ENCODE measurements around the gene FTSJ3.

Gene FTSJ3

GRCh38 chr17:63837962-63838600 lies 10.6 kb upstream of the FTSJ3 start:
- Histone ChIP-seq H3K27me3 (replicated peaks in 2 of 5; ENCODE audit: control insufficient read depth in 4 of 5, insufficient read depth in 5 of 5, low read length in 4 of 5) (no peaks in the 10 kb centered on the region), H3K4me1 (ENCODE audit: control extremely low read depth in 1 of 4, control insufficient read depth in 4 of 4, insufficient read depth in 4 of 4, low read length in 3 of 4) (peaks cover 9 to 51% (median 45%) of the 10 kb centered on the region in 4 experiments), H3K9me3 (ENCODE audit: control extremely low read depth in 1 of 5, control insufficient read depth in 4 of 5, insufficient read depth in 2 of 5, low read depth in 1 of 5, low read length in 4 of 5) (no peaks in the 10 kb centered on the region), H3K27ac (ENCODE audit: insufficient read depth in 1 of 2, low read depth in 1 of 2, low read length in 2 of 2, poor library complexity in 1 of 2, severe bottlenecking in 2 of 2) (no peak overlapping the region), H3K36me3 (ENCODE audit: control insufficient read depth in 4 of 4, insufficient read depth in 4 of 4, low read length in 3 of 4) (peaks cover 0 to 47% (median 33%) of the 10 kb centered on the region in 4 experiments), H3K4me3 (ENCODE audit: control insufficient read depth in 1 of 7, extremely low read depth in 1 of 7, insufficient read depth in 4 of 7, low read depth in 2 of 7, low read length in 6 of 7) (no peak overlapping the region)
- WGBS (ENCODE audit: insufficient coverage), result 80% methylated on average over 2 of the region's 5 CpGs
- CTCF ChIA-PET, result interaction anchor here (0.5 to 6.1 kb wide), 7 partner anchors 8 to 87 kb away, joined by 3 to 51 read pairs (median 3); partner anchors contain the start of gene FTSJ3
- no peak for DNase-seq
- POLR2A ChIA-PET, result interaction anchor here (0.5 kb wide), 1 partner anchor 34 kb away, joined by 3 read pairs; no protein-coding TSS in a partner anchor

GRCh38 chr17:63837480-63837879 lies 10.0 kb upstream of the FTSJ3 start:
- CTCF ChIA-PET, result interaction anchor here (0.6 to 6.1 kb wide), 3 partner anchors 7 to 249 kb away, joined by 3 to 51 read pairs (median 6); partner anchors contain the start of gene FTSJ3
- no peak overlapping the region for H3K27ac ChIP-seq (ENCODE audit: insufficient read depth in 1 of 2, low read depth in 1 of 2, low read length in 2 of 2, poor library complexity in 1 of 2, severe bottlenecking in 2 of 2)
- POLR2A ChIA-PET, result no interaction called here
- no peaks in the 10 kb centered on the region for H3K9me3 ChIP-seq (ENCODE audit: control extremely low read depth in 1 of 5, control insufficient read depth in 4 of 5, insufficient read depth in 2 of 5, low read depth in 1 of 5, low read length in 4 of 5)
- DNase-seq, result no peak
- 91% methylated on average over 11 of the region's 12 CpGs for WGBS (ENCODE audit: insufficient coverage)
- H3K36me3 ChIP-seq (ENCODE audit: control insufficient read depth in 4 of 4, insufficient read depth in 4 of 4, low read length in 3 of 4), result peaks cover 0 to 53% (median 37%) of the 10 kb centered on the region in 4 experiments
- H3K4me1 ChIP-seq (ENCODE audit: control extremely low read depth in 1 of 4, control insufficient read depth in 4 of 4, insufficient read depth in 4 of 4, low read length in 3 of 4), result peaks cover 9 to 51% (median 45%) of the 10 kb centered on the region in 4 experiments
- H3K27me3 ChIP-seq (replicated peaks in 2 of 5; ENCODE audit: control insufficient read depth in 4 of 5, insufficient read depth in 5 of 5, low read length in 4 of 5), result no peaks in the 10 kb centered on the region
- no peak overlapping the region for H3K4me3 ChIP-seq (ENCODE audit: control insufficient read depth in 1 of 7, extremely low read depth in 1 of 7, insufficient read depth in 4 of 7, low read depth in 2 of 7, low read length in 6 of 7)

GRCh38 chr17:63836811-63837210 lies 9.3 kb upstream of the FTSJ3 start:
- Histone ChIP-seq H3K27ac (ENCODE audit: insufficient read depth in 1 of 2, low read depth in 1 of 2, low read length in 2 of 2, poor library complexity in 1 of 2, severe bottlenecking in 2 of 2) (no peak overlapping the region), H3K4me3 (ENCODE audit: control insufficient read depth in 1 of 7, extremely low read depth in 1 of 7, insufficient read depth in 4 of 7, low read depth in 2 of 7, low read length in 6 of 7) (no peak overlapping the region), H3K27me3 (replicated peaks in 2 of 5; ENCODE audit: control insufficient read depth in 4 of 5, insufficient read depth in 5 of 5, low read length in 4 of 5) (no peaks in the 10 kb centered on the region), H3K36me3 (ENCODE audit: control insufficient read depth in 4 of 4, insufficient read depth in 4 of 4, low read length in 3 of 4) (peaks cover 0 to 60% (median 42%) of the 10 kb centered on the region in 4 experiments), H3K4me1 (ENCODE audit: control extremely low read depth in 1 of 4, control insufficient read depth in 4 of 4, insufficient read depth in 4 of 4, low read length in 3 of 4) (peaks cover 9 to 54% (median 45%) of the 10 kb centered on the region in 4 experiments), H3K9me3 (ENCODE audit: control extremely low read depth in 1 of 5, control insufficient read depth in 4 of 5, insufficient read depth in 2 of 5, low read depth in 1 of 5, low read length in 4 of 5) (no peaks in the 10 kb centered on the region)
- 98% methylated on average over 7 of the region's 7 CpGs for WGBS (ENCODE audit: insufficient coverage)
- ChIA-PET CTCF (interaction anchor here (0.6 to 6.1 kb wide), 4 partner anchors 6 to 250 kb away, joined by 3 to 51 read pairs (median 5); partner anchors contain the start of gene FTSJ3), POLR2A (no interaction called here)
- no peak for DNase-seq

GRCh38 chr17:63835167-63835720 lies 7.8 kb upstream of the FTSJ3 start:
- Histone ChIP-seq H3K27ac (ENCODE audit: insufficient read depth in 1 of 2, low read depth in 1 of 2, low read length in 2 of 2, poor library complexity in 1 of 2, severe bottlenecking in 2 of 2) (no peak overlapping the region), H3K27me3 (replicated peaks in 2 of 5; ENCODE audit: control insufficient read depth in 4 of 5, insufficient read depth in 5 of 5, low read length in 4 of 5) (no peaks in the 10 kb centered on the region), H3K36me3 (ENCODE audit: control insufficient read depth in 4 of 4, insufficient read depth in 4 of 4, low read length in 3 of 4) (peaks cover under 1 to 75% (median 53%) of the 10 kb centered on the region in 4 experiments), H3K4me1 (ENCODE audit: control extremely low read depth in 1 of 4, control insufficient read depth in 4 of 4, insufficient read depth in 4 of 4, low read length in 3 of 4) (peaks cover 3 to 49% (median 40%) of the 10 kb centered on the region in 4 experiments), H3K4me3 (ENCODE audit: control insufficient read depth in 1 of 7, extremely low read depth in 1 of 7, insufficient read depth in 4 of 7, low read depth in 2 of 7, low read length in 6 of 7) (no peak overlapping the region), H3K9me3 (ENCODE audit: control extremely low read depth in 1 of 5, control insufficient read depth in 4 of 5, insufficient read depth in 2 of 5, low read depth in 1 of 5, low read length in 4 of 5) (no peaks in the 10 kb centered on the region)
- ChIA-PET CTCF (interaction anchor here (0.7 to 3.1 kb wide), 13 partner anchors 10 to 71 kb away, joined by 3 to 27 read pairs (median 4); no protein-coding TSS in a partner anchor), POLR2A (interaction anchor here (0.6 kb wide), 1 partner anchor 8 kb away, joined by 3 read pairs; no protein-coding TSS in a partner anchor)
- 83% methylated on average over 8 of the region's 9 CpGs for WGBS (ENCODE audit: insufficient coverage)
- DNase-seq, result no peak

GRCh38 chr17:63834431-63835166 lies 7.1 kb upstream of the FTSJ3 start:
- peak; percentile 92 to 95 (median 93) for DNase-seq
- Histone ChIP-seq H3K27ac (ENCODE audit: insufficient read depth in 1 of 2, low read depth in 1 of 2, low read length in 2 of 2, poor library complexity in 1 of 2, severe bottlenecking in 2 of 2) (no peak overlapping the region), H3K4me3 (ENCODE audit: control insufficient read depth in 1 of 7, extremely low read depth in 1 of 7, insufficient read depth in 4 of 7, low read depth in 2 of 7, low read length in 6 of 7) (no peak overlapping the region), H3K4me1 (ENCODE audit: control extremely low read depth in 1 of 4, control insufficient read depth in 4 of 4, insufficient read depth in 4 of 4, low read length in 3 of 4) (peaks cover 0 to 43% (median 35%) of the 10 kb centered on the region in 4 experiments), H3K36me3 (ENCODE audit: control insufficient read depth in 4 of 4, insufficient read depth in 4 of 4, low read length in 3 of 4) (peaks cover 2 to 82% (median 59%) of the 10 kb centered on the region in 4 experiments), H3K9me3 (ENCODE audit: control extremely low read depth in 1 of 5, control insufficient read depth in 4 of 5, insufficient read depth in 2 of 5, low read depth in 1 of 5, low read length in 4 of 5) (no peaks in the 10 kb centered on the region), H3K27me3 (replicated peaks in 2 of 5; ENCODE audit: control insufficient read depth in 4 of 5, insufficient read depth in 5 of 5, low read length in 4 of 5) (no peaks in the 10 kb centered on the region)
- 31% methylated on average over 11 of the region's 13 CpGs for whole genome bisulfite sequencing (ENCODE audit: insufficient coverage)
- ChIA-PET POLR2A (no interaction called here), CTCF (interaction anchor here (0.7 to 3.1 kb wide), 16 partner anchors 10 to 138 kb away, joined by 3 to 27 read pairs (median 4); no protein-coding TSS in a partner anchor)

- Histone ChIP-seq H3K27ac (ENCODE audit: insufficient read depth in 1 of 2, low read depth in 1 of 2, low read length in 2 of 2, poor library complexity in 1 of 2, severe bottlenecking in 2 of 2) (no peak overlapping the region), H3K27me3 (replicated peaks in 2 of 5; ENCODE audit: control insufficient read depth in 4 of 5, insufficient read depth in 5 of 5, low read length in 4 of 5) (no peaks in the 10 kb centered on the region), H3K4me1 (ENCODE audit: control extremely low read depth in 1 of 4, control insufficient read depth in 4 of 4, insufficient read depth in 4 of 4, low read length in 3 of 4) (peaks cover 0 to 39% (median 29%) of the 10 kb centered on the region in 4 experiments), H3K9me3 (ENCODE audit: control extremely low read depth in 1 of 5, control insufficient read depth in 4 of 5, insufficient read depth in 2 of 5, low read depth in 1 of 5, low read length in 4 of 5) (no peaks in the 10 kb centered on the region), H3K4me3 (ENCODE audit: control insufficient read depth in 1 of 7, extremely low read depth in 1 of 7, insufficient read depth in 4 of 7, low read depth in 2 of 7, low read length in 6 of 7) (no peak overlapping the region), H3K36me3 (ENCODE audit: control insufficient read depth in 4 of 4, insufficient read depth in 4 of 4, low read length in 3 of 4) (peaks cover 2 to 89% (median 65%) of the 10 kb centered on the region in 4 experiments)
- DNase-seq, result no peak
- ChIA-PET CTCF (interaction anchor here (0.7 to 3.1 kb wide), 16 partner anchors 10 to 138 kb away, joined by 3 to 27 read pairs (median 4); no protein-coding TSS in a partner anchor), POLR2A (no interaction called here)
- 96% methylated on average over 15 of the region's 15 CpGs for WGBS (ENCODE audit: insufficient coverage)
Measured at GRCh38 chr17:63833741-63834373, 6.4 kb upstream of the FTSJ3 start.
